ENCODE measurements around the gene OPRPN. TPM values are rescaled to one million over a fixed set of nuclear protein-coding genes. Genes with fewer than 3 reads are reported as not detected.

OPRPN gene
- total RNA-seq, 1 experiment from 2014 or later, result not detected

DNA sequence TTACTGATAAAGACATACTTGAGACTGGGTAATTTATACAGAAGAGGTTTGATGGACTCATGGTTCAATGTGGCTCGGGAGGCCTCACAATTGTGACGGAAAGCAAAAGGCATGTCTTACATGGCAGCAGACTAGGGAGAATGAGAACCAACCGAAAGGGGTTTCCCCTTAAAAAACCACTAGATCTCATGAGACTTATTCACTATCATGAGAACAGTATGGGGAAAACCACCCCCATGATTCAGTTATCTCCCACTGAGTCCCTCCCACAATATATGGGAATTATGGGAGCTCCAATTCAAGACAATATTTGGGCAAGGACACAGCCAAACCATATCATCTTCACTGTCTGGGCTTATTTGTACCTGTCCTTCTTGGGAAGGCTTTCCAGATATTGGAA is 51.5 kb downstream of the OPRPN start:
- in situ Hi-C loops (cut with HindIII; ENCODE audit: low sequenced_read_pairs), result no loop called here
- DNase-seq (ENCODE audit: low spot score), result no peak

DNA sequence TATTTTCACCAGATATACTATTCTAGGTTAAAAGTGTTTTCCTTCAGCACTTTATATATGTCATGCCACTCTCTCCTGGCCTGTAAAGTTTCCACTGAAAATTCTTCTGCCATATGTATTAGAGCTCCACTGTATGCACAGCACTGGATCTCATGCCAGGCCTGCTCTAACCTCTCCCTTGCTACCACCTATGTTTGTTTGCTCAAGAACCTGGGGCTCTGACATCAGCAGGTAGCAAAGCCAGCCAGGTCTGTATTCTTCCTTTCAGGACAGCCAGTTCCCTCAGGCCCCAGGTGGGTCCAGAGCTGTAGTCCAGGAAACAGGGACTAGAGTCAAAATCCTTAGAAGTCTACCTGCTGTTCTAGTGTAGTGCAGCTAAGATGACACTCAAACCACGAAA is 55.2 kb downstream of the OPRPN start:
- in situ Hi-C loops (cut with HindIII; ENCODE audit: low sequenced_read_pairs), result no loop called here
- no peak for DNase-seq (ENCODE audit: low spot score)

Other genes starting within 250 kb of the OPRPN start
- gene PRR27, start 243.7 kb upstream of the OPRPN start, total RNA-seq (2014; rRNA removed; shearing (Covaris generic)), result not detected in 2 replicates
- gene ODAM, start 202.2 kb upstream of the OPRPN start, total RNA-seq (2014; rRNA removed; shearing (Covaris generic)), result not detected in 2 replicates
- gene FDCSP, start 171.8 kb upstream of the OPRPN start, total RNA-seq (2014; rRNA removed; shearing (Covaris generic)), result not detected in 2 replicates
- not detected in 2 replicates for gene CSN3, start 155.3 kb upstream of the OPRPN start, total RNA-seq (2014; rRNA removed; shearing (Covaris generic))
- not detected in 2 replicates for gene CABS1, start 63.0 kb upstream of the OPRPN start, total RNA-seq (2014; rRNA removed; shearing (Covaris generic))
- not detected in 2 replicates for gene SMR3A, start 37.2 kb upstream of the OPRPN start, total RNA-seq (2014; rRNA removed; shearing (Covaris generic))
- not detected in 2 replicates for gene SMR3B, start 14.8 kb upstream of the OPRPN start, total RNA-seq (2014; rRNA removed; shearing (Covaris generic))
- not detected in 2 replicates for gene MUC7, start 74.3 kb downstream of the OPRPN start, total RNA-seq (2014; rRNA removed; shearing (Covaris generic))
- gene AMTN, start 120.6 kb downstream of the OPRPN start, total RNA-seq (2014; rRNA removed; shearing (Covaris generic)), result not detected in 2 replicates
- not detected in 2 replicates for gene AMBN, start 194.3 kb downstream of the OPRPN start, total RNA-seq (2014; rRNA removed; shearing (Covaris generic))
- not detected in 2 replicates for gene ENAM, start 230.8 kb downstream of the OPRPN start, total RNA-seq (2014; rRNA removed; shearing (Covaris generic))